ENCODE data around the gene NDUFA12.

Gene NDUFA12

DNA sequence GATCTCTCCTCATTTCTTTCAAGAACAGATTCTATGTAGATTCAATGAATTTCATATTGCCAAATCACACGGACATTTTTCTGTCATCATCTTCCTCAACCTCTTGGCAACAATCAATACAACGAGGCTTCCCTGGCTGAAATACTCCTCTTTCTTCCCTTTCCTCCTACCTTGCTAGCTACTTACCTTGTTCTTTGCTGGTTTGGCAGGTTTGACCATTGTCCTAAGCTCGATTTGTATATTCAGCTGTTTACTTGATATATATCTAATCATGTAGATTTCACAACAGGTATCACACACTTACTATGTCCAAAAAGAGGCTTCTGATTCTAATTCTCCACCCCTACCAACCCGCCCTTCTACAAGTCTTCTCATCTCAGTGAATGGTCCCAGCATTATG, 23.6 kb downstream of the NDUFA12 start:
- DNase-seq: no peak

DNA sequence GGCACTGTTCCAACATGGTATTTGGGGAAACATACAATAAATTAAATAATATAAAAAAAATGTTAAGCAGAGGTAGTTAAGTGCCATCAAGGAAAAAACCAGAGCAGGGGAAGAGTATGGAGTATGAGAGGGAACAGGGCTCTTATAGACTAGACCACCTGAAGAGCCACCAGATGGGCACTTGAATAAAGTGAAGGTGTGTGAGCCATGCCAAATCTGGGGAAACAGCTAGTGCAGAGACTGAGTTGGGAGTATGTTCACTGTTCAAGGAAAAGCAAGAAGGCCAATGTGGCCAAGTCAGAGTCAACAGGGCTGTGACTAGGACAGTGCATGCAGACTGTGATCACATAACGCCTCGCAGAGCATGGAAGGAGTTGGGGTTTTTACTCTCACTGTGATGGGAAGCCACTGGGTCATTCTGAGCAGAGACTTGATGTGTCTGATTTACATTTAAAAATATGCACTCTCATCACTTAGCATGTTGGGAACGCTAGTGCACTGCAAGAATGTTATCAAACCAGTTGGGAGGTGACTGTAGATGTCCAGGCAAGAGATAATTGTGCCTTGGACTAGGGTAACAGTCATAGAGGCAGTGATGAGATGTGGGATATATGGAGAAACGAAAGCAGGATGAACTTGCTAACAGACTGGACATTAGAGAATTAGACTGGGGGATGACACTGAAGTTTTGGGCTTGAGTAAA, 25.6 kb downstream of the NDUFA12 start:
- no peak for DNase-seq

DNA sequence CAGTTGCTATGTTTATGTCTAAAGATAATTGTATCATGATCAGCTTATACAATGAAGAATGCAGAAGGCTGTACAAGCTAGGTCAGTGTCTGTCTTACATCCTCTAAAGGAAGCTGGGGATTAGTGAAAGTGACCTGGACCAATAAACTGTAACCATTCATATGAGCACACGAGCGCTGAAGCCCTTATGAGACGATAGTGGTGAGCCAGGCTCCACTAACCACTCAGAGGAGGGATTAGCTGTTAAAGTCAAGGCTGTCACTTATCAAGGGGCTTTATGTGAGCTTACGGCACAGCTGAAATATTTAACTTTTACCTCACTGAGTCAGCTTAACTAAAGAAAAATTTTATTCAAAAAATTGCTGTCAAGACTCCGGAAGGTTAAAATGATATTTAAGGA, 30.3 kb downstream of the NDUFA12 start:
- no peak for DNase-seq

DNA sequence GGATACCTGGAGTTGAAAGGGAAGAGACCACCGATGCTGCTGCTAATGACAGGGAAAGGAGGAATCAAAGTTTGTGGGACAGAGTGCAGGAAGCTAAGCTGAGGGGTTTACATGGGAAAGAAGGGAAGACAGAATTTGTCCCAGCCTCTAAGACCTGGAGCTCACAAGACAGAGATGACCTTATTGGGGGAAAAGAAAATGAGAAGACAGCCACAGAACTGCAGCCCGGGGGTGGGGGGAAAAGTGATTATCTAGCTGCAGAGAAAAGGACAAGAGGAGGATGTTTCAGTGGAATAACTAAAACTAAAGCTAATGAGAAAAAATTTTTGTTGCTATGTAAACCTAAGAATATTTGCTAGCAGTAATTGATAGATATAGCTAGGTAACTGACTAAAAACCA, 30.7 kb downstream of the NDUFA12 start:
- DNase-seq: no peak

DNA sequence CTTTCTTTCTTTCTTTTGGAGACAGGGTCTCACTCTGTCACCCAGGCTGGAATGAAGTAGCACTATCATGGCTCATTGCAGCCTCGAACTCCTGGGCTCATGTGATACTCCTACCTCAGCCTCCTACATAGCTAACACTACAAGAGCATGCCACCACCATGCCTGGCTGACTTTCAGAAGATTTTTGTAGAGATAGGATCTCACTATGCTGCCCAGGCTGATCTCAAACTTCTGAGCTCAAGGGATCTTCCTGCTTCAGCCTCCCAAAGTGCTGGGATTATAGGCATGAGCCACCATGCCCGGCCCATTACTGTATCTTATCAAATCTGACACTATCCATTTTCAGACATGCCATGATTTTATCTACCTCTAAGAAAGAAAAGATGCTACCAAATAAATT, 31.6 kb downstream of the NDUFA12 start:
- DNase-seq: no peak

DNA sequence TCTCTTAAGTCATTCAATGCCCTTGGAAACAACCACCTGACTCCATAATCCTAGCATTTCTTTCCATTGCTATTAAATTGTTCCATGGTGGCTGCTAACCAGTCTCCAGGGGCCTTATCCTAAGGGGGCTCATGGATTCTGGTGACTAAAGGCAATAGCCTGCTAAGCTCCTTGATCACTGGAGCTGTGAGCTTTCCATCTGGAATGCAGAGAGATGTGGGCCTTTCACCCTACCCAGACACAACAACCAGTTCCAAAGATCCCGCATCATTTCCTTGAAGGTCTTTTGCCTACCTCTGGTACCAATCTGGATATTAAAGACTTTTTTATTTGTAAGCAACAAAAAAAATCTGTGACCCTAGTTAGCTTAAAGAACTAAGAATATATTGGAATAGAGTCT, 32.9 kb downstream of the NDUFA12 start:
- no peak for DNase-seq

DNA sequence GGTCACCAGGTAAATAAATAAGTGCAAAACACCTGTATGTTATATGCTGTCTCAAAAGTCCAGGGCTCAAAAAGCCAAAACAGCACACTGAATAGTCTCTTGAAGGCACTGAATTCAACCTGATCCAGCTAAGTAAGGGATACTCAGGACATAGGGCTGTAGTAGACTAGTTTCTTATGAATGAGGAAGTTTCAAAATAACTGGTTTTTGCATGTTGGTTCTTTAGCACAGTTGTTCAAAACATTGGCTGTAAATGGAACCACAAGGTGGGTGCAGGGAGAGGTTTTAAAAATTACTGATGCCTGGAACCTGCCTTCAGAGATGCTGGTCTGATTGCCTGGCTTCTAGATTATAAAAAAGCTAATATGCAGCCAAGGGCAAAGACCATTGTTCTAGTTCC, 34.1 kb downstream of the NDUFA12 start:
- DNase-seq: no peak

DNA sequence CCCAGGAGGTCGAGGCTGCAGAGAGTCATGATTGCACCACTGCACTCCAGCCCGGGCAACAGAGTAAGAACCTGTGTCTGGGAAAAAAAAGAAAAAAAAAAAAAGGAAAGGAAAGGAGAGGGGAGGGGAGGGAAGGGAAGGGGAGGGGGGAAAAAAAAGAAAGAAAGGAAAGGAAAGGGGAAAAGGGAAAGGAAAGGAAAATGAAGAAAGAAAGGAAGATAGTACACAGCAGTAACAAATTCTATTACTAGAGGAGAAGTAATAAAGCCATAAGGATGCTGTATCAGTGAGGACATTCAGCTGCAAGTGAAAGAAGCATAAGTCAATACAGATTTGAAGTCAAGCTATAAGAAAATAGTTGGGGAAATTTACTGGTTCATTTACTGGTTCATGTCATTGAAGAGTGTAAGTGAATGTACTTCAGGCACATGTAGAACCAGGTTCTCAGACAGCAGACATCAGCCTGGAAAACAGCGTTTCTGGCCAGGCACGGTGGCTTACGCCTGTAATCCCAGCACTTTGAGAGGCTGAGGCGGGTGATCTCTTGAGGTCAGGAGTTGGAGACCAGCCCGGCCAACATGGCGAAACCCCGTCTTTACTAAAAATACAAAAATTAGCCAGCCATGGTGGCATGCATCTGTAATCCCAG, 37.4 kb downstream of the NDUFA12 start:
- DNase-seq: no peak

DNA sequence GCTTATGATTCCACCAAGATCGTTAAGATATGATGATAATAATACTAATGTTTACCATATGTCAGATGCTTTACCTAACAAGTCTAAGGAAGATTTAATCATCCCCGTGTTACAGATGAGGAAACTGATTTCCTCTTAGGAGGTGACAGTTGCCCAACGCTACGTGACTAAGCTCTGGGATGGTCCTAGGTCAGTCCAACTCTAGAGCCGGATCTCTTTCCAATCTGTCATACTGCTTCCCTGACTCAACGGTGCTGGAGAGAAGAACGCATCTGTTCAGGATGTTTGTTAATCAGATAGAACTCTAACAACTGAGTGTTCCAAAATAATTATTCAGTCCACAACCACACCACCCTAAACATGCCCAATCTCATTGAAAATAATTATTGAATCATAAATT, 39.8 kb downstream of the NDUFA12 start:
- DNase-seq: no peak

DNA sequence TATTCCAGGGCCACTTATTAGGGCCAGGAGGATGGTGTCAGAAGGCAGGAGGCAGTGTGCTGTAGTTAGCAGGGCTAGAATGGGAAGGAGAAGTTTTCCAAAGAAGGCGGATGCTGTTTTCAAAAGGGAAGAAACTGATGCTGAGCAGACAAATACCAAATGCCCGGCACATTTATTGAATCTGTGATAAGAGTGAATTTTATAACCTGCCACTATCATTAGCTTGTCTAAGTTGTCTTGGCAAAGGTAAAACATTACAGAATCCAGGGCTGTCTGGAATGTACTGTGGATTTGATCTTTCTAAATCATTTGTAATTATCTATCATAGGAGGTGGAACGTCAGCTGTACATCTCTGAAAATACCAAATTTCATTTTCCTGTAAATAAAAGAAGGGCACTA, 40.8 kb downstream of the NDUFA12 start:
- DNase-seq: no peak

DNA sequence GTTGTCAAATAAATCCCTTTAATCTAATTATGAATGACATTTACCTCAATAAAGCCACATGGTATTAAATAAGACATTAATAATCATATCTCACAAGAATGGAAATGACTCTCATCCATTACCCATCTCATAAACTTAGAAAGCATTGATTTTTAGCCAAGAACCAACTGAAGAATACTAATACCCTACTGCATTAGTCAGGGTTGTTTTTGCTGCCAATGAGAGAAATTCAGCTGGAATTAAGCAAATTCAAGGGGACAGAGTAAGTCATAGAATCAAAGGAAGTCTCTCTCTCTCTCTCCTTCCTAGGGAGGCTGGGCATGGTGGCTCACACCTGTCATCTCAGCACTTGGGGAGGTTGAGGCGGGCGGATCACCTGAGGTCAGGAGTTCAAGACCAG, 41.6 kb downstream of the NDUFA12 start:
- no peak for DNase-seq

DNA sequence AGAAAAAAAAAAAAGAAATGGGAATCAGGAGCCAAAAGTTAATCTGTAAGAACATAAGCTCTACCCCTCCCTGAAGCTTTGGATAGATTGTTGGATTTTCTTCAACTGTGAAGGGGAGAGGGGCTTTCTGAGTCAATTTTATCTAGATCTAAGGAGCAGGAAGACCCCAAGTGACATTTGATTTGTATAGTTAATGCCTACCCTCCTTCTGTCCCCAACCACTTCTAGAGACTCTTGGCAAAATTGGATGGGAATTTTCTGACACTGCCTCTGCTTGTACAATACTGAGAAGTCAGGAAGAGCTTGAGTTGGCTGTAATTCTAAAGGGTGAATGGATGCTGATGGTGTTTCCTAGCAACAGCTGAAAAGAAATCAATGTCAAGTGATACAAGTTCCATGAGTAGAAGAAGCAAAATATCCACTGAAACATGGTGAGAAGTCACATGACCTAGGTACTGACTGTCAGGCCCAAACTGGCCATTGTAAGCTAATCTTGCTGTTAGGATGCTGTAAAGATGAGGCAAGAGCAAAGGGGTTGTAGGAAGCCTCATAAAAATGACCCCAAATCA, 42.2 kb downstream of the NDUFA12 start:
- DNase-seq: no peak

DNA sequence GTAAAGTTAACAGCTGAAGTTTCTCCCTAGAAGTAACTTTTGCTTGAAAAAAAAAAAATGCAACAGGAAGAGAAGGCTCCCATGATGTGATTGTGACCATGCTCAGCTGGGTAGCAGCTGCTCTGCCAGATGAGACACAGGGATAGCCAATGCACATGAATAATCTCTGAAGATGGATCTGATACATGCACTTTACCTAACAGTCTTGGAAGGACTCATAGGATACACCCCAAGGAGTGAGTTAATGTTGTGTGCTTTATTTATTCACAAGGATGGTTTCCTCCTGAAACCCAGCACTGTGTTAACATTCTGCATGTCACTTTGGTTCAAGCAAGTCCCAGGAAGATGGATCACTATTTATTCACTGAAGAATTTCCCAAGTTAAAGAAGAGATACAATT, 46.5 kb downstream of the NDUFA12 start:
- no peak for DNase-seq

DNA sequence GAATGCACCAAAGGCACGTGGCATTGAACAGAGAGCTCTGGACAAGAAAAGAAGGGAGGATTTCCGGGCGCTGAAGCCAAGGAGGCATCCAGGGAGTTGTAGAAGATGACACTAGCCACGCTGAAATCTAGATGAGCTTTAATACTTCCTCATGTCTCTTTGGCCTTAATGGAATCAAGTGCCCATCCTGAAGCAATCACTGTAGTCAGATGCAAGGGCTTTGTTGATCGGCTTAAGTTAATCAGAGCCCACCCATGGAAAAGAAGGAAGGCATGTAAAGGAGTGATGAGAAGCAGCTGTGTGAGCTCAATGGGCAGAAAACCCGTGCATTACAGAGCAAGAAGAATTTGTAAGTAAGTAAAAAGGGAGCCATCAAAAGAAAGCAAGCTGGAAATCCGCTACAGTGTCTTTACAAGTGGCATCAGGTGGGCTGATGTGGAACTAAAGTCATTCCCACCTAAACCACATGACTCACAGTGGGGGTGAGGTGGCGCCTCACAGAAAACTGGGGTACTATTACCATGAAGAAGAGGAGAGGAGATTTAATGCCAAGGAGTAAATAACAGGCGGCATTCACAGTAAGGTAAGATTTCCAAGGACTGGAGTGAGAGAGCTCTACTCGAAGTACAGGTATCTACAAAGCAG, 48.4 kb downstream of the NDUFA12 start:
- no peak for DNase-seq

DNA sequence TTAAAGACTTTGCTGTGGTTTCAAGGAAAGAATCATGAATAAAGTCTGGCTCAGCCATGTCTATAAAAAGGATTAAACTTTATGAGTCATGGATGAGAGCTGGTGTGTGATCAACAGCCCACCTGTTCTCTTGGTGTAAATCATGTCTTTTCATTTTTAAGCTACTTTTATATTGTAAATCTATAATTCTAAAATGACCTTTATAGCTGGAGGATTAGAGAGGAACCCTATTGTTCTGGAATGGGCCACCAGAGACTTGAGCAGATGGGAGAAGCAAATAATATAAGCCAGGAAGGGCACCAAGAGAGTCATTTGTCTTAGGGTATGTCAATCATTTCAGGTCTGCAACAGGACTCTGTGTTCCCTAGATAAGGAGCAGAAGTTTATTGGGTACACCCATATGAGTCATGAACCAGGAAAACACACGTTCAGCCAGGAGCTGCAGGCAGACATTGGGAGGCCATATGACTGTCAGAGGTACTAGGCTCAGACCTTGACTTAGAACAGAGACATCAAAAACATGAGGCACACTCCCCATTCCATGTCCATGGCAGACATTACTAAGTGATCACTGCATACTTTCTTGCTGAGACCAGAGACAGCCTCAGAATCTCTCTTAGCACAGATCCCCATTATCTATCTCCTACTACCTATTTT, 49.3 kb downstream of the NDUFA12 start:
- DNase-seq: no peak

DNA sequence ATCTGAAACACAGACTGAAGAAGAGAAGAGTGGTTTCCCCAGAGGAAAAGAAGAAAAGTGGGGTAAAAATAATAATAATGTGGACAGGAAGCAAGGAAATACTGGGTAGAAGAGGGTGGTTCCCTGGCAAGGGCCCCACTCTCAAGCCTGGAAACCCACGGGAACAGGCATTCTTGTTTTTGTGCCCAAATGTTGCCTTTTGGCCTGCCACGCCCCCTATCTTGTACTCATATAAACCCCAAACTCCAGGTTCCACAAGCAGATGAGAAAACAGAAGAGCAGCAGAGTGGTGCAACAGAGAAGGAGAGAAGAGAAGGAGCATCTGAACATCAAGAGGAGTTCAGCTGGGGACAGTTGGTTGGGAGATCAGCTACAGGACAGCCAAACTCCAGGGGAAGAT, 51.2 kb downstream of the NDUFA12 start:
- DNase-seq: no peak

DNA sequence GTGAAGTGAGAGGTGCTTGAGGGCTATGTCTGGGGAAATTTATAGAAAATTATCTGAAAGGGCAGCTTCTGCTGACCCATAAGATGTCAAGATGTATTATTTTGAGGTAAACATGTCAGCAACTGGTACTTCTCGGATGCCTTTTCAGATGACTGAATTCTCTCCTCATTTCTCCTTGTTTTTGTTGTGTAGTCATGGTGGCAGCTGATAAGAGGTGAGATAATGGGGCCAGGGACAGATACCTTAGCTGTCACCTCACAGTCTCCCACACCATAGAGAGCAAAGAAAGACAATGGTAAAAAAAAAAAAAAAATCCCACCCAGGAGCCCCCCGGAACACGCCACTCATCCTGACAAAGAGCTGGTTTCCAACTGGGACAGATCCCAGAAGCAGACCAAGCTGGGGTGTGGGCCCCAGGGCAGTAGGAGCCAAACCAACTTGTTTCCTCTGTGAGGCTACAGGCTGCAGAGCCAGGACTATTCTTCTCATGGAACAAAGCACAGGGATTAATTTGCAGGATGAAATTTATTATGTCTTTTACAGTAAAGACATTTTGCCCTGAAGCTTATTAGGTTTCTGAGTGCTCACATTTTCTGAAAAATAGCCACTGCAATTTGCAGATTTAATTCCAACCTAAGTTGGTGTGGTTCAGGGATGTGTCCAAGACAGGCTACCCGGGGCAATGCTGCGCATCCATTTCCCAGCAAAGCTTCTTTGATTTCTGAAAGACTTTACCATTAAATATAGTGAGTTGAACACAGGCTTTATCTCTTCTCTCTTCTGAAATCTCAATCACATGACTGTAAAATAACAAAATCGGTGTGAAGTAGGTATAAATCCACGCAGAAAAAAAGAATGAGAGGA, 52.2 kb downstream of the NDUFA12 start:
- DNase-seq: no peak

DNA sequence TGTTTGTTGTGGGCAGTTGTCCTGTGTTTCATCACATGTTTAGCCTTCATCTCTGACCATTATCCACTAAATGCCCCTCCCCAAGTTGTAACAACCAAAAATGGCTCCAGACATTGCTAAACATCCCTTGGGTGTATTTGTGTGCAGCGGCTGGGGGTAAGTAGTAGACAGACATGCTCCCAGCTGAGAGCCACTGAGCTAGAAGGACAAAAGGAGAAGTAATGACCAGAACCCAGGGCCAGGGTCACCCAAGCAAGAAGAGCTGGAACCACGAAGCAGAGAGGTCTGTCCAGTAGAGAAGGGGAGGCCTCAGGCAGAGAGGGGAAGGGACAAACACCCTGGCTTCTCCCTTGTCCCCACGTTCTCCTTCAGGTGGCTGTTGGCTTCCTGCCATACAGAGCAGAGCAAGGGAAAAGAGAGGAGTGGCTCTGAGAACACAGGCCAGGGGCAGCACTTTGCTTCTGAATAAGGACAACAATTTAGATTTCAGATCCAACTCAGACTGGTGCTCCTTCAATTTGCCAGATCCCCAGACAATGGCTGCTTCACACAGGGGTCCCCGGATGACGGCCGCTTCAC, 55.2 kb downstream of the NDUFA12 start:
- no peak for DNase-seq

DNA sequence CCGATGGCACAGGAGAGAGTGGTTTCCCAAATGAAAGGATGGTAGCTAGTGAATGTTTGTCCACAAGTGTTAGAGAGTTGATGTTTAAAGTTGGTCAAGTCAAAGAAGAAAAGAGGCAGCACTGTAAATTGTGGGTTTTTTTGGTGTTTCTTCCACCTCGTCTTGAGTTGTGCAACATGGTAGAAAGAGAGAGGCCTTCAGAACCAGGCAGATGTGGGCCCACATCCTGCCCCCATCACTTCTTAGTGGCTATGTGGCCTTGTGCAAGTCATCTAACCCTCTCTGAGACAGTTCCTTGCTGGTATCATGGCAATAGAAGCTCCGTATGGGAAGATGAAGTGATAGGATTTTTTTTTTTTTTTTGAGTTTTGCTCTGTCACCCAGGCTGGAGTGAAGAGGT, 60.8 kb downstream of the NDUFA12 start:
- DNase-seq: no peak

DNA sequence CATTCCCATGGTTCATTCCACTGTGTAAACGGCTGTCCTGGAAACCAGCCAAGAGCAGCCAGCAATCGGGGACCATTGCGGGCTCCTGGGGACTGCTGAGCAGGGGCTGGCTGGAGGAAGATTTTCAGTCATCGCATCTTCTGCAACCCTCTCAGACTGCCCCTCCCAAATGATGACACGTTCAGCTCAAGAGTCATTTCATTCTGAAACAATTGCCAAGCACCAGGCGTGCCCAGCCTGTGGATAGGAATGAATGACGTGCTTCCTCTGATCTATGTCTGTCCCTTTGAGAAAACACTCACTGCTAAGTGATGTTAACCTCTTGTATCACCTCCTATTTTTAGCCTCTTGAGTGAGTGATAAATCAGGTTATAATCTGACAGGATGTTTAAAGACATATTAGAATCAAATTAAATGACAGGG, 62.0 kb downstream of the NDUFA12 start:
- peak; percentile 64 for DNase-seq

DNA sequence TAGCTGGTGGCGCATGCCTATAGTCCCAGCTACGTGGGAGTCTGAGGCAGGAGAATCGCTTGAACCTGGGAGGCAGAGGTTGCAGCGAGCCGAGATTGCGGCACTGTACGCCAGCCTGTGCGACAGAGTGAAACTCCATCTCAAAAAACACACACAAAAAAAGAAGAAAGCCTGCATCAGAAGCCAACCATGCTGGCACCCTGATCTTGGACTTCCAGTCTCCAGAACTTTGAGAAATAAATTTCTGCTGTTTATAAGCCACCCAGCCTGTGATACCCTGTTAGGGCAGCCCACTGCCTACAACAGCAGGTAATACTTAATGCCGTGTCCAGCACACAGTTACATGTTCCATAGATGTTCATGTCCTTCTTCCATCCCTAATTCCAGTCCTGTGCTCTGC, 62.7 kb downstream of the NDUFA12 start:
- DNase-seq: no peak

DNA sequence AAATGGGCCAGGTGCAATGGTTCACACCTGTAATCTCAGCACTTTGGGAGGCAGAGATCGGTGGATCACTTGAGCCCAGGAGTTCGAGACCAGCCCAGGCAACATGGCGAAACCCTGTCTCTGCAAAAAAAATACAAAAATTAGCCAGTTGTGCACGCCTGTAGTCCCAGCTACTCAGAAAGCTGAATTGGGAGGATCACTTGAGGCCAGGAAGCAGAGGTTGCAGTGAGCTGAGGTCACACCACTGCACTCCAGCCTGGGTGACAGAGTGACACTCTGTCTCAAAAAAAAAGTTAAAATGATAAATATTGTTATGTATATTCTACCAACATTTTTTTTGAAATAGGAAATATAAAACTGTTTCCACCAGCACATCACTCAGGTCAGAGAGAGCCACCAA, 64.9 kb downstream of the NDUFA12 start:
- DNase-seq: no peak
